HG02943 (cell line): ENCODE data around the gene MAD1L1.
"Not testable (repeated sequence)": the region's sequence is repeated elsewhere in the genome, so short reads cannot be mapped to it uniquely, and the experiment has no call there.

Source experiments
- ATAC-seq: cut with Tn5 transposase; IDR thresholded peaks from one replicate; pipeline ENCODE4 v1.9.1; 2021; ENCODE audit warnings: mild to moderate bottlenecking, low read depth, moderate library complexity; ENCODE audit not compliant: unreplicated experiment

MAD1L1 gene

DNA sequence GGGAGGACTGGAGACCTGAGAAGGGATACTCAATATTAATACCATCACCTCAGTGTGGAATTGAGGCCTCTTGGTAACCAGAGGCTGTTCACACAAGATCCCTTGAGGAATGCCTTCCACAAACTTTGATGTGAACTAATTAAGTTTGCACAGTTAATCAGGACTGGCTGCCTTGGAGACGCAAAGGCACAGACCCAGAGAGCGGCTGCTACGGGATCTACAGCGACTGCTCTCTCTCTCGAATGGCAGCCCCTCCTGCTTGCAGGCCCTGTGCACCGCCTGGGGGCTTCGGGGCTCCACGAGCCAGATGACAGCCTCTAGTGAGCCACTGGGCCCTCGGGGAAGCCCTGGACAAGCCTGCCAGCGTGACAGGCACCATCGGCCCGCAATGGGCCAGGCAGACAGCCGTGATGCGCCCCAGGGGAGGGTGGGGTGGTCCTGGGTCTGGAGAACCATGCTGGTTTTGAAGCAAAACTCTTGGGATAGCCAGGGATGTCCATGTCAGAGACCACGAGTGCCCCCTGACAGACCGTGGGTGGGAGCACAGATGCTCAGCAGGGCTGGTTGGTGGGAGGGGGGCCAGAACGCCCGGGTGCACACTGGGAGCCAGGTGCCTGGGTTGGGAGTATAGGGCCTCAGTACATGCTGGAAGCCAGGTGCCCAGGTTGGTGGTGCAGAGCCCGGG lies 367.0 kb downstream of the MAD1L1 start:
- no peak for ATAC-seq

DNA sequence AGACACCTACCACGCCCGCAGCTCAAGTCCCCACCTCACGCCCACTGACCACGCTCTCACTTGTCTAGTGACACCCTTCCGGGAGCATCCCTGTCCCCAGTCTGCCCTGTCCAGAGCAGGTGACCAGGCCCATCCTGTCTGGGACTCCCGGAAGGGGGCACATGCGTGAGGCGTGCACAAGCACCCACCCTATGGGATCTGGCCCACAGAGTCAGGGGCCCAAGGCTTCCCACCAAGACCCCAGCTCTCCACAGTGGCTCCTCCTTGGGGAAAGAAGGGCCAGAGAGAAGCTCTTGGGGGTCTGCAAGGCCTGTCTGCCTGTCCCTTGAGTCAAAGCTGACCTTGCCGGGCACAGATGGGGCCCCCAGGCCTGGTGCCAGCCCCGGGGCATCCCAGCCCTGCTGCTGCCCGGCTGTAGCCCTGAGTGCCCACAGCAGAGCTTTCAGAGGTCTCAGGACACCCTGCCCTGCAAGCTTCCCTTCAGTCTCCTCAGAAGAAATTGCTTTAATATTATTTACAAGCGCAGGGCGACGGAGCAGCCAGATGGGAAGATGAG lies 367.7 kb downstream of the MAD1L1 start:
- no peak for ATAC-seq

DNA sequence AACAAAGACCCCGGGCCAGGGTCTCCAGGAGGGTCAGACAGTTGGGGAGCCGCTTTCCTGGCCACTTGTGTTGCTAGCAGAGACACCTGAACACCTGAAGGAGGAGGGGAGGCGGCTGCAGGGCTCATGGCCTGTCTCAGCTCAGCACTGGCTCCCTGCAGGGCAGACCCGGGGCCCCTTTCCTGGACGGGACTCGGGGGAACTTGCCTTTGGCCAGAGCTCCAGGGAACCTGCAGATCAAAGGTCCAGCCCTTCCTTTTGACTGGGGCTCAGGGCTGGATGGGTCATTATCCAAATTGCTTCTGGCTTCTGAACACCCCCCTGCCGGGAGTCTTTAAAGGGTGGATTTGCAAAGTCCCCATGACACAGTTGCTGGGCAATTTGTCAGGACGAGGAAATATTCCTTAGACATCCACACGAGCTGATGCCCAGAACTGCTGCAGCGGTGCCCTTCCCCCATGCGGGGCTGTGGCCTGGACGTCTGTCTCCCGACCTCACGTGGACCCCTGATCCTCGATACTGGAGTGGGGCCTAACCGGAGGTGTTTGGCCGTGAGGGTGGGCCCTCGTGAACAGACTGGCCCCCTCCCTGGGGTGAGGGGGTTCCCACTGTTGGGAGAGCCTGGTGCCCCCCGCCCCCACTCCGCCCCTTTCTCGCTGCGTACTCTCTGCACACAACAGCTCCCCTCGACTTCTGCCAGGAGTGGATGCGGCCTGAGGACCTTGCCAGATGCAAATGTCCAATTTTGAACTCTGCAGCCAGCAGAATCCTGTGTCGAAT lies 368.4 kb downstream of the MAD1L1 start:
- no peak for ATAC-seq

DNA sequence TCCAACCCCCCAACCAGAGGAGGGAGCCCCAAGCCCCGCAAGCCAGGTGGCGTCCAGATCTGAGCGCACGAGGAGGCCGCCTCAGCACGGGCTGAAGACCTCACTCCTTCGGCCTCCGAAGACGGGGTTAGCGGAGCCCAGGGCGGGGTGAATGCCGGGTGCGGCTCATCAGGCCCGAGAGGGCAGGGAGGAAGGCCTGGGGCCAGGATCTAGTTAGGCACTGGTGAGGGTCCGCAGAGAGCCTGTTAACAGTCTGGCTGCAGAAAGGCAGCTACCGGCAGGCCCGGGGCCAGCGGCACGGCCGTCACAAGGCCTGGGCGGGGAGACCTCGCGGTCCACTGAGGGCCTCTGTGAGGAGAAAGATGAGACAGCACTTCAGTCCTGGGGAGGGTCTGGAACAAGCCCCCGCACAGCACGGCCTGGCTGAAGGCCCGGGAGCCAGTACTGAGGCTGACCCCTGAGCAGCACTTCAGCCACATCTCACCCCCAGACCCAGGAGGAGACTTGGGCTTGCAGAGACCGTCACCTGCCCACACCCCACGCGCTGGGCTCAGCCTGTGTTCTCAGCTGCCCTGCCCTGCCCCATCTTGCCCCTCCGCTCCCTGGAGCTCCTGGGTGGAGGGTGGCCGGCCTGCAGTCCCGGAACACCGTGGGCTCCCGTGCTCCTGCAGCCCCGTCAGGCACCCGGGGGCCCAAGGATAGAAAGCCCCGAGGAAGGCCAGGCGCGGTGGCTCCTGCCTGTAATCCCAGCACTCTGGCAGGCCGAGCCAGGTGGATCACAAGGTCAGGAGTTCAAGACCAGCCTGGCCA lies 369.4 kb downstream of the MAD1L1 start:
- ATAC-seq, result no peak

DNA sequence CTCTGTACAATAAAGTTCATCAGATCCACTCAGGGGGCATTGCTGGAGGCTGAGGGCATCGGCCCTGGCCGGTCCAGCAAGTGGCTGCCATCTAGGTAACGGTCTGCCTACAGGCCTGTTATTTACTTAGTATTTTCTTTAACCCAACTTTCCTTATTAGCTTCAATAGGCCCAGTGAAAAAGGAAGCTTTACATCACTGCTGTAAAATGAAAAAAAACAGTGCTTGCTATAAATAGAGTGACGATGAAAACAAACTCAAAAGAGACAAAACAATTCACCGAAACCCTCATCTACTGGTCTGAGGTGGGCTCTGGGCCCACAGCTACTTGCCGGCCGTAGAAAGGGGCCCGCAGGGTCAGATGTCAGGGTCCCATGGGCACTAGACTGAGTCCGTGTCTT lies 370.2 kb downstream of the MAD1L1 start:
- ATAC-seq, result no peak

DNA sequence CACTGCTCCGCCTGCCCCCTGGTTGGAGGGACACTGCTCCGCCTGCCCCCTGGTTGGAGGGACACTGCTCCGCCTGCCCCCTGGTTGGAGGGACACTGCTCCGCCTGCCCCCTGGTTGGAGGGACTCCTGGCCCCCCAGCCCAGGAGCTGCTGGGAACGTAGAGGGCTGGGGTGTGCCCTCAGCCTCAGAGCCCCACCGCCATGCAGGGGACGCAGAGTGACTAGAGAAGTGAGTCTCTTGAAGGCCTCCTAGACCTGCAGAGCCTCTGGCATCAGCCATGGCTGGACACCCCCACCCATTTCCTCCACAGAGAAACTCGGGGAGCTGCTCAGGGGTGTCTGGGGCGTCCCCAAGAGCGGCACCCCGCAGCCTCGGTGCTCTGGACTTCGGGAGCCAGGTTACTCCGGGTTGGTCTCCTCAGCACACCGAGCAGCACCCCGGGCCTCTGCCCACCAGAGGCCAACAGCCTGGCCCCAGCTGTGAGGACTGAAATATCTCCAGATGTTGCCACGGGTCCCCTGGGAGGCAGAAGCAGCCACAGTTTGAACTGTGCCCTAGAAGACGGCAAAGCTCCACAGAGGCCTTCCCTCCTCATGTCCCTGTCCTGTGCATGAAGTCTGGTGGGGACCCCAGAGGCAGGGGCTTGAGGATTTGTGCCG lies 370.8 kb downstream of the MAD1L1 start:
- ATAC-seq, result no peak

DNA sequence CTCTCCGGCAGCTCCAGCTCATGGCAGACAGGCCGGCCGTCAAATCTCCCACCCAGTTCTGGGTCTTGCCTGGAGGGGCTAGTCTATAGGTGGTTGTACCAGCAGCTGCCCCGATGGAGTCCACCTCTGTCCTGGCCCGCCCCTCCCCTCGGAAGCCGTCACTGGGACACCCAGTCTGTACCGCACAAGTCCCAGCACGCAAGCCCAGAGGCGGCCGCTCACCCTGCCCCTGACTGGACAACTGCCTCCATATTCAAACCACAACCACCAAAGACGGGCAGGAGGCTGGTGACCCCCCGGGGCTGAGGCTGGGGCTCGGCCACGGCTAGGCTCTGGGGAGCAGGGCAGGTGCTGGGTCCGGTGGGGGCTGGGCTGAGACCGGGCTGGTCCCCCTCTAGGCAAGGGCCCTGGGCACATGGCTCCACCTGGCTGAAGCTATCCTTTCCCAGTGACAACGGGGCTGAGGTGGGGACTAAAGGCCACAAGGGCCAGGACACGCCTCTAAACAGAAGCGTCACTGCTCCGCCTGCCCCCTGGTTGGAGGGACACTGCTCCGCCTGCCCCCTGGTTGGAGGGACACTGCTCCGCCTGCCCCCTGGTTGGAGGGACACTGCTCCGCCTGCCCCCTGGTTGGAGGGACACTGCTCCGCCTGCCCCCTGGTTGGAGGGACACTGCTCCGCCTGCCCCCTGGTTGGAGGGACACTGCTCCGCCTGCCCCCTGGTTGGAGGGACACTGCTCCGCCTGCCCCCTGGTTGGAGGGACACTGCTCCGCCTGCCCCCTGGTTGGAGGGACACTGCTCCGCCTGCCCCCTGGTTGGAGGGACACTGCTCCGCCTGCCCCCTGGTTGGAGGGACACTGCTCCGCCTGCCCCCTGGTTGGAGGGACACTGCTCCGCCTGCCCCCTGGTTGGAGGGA lies 371.6 kb downstream of the MAD1L1 start:
- not testable (repeated sequence) for ATAC-seq

DNA sequence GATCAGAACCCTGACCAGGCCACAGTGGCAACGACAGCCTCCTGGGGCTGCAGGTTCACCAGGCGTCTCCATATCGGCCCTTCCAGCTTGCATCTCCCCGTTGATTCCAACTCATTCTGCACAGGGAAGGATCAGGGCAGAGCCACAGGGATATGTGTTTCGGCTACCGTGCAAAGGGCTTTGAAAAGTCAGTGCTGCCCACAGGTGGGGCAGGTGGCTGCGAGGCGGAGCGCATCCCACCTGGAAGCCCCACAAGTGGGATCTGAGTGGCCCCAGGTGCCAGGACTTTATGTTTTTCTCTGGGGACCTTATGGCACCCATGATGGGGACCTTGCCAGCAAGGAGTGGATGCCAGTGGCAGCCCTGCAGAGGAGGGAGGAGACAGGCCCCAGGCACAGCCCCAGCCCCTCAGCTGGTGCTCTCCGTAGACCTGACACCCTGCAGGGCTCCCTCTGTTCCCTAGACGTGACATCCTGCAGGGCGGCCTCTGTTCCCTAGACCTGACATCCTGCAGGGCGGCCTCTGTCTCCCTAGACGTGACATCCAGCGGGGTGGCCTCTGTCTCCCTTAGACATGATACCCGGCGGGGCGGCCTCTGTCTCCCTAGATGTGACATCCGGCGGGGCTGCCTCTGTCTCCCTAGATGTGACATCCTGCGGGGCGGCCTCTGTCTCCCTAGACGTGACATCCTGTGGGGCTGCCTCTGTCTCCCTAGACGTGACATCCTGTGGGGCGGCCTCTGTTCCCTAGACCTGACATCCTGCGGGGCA lies 373.3 kb downstream of the MAD1L1 start:
- ATAC-seq, result no peak

DNA sequence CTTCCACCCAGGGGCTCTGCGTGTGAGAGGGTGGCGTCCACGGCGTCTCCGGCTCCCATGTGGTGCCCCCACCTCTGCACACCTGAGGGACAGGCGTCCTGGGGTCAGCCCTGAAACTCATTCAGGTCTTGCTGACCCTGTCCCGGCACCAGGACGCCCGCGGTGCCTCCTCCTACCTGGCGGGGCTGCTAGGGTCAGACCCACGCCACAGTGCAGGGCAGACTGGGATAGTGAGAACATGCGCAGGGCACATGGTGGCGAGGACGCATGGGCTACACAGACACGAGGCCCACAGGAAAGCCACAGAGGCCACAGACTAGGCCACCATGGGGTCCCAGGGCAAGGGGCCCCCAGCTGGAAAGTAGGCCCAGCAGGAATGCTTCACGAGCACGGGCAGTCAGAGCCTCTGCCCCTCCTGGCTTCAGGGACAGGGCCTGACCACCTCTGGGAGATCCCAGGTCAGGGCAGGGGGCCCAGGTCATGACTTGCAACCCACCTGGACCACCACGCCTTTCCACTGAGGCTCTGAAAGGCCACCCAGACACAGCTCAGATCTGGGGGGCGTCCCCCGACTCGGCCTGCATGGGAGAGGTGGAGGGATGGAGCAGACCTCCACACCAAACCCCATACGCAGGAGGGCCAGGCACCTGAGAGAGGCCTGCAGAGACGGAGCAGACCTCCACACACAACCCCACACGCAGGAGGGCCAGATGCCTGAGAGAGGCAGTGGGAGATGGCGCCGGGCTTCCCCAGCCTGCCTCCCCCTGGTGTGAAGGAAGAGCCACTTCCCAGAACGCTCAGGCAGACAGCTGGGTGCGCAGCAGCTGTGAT lies 374.1 kb downstream of the MAD1L1 start:
- no peak for ATAC-seq

DNA sequence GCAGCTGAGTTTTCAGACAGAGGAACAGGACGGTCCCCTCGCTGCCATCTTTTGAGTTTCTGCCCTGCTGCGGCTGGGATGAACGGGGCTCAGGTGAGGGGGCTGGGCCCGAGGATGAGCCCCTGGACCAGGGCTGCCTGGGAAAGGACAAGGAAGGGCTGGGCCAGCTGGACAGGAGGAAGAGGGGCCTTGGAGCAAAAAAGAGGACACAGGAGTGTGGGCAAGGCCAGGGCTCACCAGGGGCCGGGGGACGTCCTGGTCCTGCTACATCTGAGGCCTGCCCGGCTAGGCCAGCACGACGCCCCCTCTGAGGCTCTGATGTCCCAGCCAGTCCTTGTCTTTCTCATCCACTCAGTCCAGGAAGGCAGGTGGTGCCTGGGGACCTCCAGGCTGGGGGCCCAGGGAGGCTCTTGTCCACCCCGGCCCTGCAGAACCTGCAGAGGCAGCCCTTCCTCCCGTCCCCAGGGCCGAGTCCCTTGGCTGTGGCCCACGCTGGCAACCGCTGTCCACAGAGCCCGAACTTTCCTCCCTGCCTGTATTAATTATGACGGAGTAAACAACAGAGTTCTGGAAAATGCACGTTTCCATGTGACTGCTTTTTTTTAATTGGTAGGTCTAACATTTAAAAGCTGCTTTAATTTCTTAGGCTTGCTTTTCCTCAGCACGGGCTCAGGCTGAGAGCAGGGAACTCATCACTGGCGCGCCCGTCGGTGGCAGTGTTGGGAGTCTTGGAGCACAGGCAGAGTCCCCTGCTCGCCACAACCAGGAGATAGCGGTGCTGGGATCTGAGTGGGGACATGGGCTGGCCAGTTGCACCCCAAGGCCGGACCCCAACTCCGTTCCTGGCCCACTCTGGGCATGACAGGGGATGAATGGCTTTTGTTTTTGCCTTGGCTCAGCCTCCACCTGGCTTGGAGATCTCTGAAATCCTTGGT lies 375.0 kb downstream of the MAD1L1 start:
- ATAC-seq, result no peak

DNA sequence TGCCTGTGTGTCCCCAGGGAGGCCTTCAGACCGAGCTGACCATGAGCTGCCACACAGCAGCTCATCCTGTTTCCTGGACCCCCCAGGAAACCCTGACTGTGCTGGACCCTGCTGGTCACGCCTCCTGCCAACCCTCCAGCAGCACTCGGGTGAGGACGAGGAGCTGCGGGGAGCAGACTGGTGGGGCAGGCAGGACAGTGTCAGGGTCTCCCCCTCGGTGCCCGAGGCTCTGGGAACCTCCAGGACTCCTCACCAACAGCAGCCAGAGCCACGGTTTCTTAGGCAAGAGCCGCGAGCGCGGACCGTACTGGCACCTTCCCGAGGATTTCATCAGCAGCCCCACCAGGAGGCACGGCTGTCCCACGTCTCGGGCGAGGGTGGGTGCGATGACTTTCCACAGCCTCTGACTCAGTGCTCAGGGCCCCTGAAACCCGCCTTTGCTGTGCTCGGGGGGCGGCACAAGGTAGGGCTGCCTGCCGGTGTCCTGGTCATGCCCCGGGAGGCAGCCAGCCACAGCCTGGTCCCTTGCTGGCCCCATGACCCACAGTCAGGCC lies 375.8 kb downstream of the MAD1L1 start:
- ATAC-seq, result no peak

DNA sequence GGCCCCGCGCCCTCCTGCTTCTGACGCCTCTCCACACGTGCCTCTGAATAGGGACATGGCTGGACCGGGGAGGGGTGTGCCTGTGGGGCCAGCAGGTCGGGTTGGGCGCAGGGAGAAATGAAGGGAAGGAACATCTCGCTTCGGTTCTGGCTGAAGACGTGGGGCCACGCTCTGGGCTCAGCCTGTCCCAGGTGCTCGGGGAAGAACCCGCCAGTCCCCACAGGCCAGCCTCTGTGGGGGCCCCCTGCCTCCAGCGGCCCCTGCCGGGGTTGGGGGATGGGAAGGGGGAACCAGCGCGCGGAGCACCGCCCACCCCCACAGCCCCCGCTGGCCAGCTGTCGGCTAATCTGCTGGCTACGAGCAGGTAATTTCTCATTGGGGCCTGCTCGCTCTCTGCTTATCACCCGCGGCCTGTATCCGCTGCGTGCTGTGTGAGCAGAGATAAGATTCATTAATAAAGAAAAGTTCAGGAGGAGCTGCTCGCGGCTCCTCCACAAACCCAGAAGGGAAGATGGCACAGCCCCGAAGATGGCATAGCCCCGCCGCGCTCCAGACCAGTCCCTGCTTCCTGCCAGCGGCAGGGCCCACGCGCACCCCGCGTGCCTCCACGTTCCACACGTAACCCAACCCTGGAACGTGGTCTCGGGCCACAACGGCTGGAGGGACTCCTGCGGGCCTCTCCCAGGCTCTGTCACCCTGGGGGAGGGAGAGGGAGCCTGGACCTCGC lies 376.4 kb downstream of the MAD1L1 start:
- ATAC-seq, result no peak

DNA sequence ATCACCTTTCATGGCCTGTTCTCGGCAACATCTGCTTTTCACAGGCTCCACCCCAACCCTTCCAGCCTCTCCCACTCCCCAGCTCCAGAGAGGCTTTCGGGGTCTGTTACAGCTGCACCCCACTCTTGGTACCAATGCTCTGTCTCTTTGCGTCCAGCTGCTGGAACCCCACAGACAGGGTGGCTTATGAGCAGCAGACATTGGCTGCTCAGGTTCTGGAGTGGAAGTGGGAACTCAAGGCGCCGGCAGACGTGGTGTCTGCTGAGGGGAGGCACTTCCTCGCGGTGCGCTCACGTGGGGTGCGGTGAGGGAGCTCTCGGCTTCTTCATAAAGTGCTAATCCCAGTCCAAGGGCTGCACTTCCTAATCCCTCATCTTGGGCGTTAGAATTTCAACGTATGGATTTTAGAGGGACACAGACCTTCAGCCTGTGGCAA lies 377.0 kb downstream of the MAD1L1 start:
- ATAC-seq, result no peak

DNA sequence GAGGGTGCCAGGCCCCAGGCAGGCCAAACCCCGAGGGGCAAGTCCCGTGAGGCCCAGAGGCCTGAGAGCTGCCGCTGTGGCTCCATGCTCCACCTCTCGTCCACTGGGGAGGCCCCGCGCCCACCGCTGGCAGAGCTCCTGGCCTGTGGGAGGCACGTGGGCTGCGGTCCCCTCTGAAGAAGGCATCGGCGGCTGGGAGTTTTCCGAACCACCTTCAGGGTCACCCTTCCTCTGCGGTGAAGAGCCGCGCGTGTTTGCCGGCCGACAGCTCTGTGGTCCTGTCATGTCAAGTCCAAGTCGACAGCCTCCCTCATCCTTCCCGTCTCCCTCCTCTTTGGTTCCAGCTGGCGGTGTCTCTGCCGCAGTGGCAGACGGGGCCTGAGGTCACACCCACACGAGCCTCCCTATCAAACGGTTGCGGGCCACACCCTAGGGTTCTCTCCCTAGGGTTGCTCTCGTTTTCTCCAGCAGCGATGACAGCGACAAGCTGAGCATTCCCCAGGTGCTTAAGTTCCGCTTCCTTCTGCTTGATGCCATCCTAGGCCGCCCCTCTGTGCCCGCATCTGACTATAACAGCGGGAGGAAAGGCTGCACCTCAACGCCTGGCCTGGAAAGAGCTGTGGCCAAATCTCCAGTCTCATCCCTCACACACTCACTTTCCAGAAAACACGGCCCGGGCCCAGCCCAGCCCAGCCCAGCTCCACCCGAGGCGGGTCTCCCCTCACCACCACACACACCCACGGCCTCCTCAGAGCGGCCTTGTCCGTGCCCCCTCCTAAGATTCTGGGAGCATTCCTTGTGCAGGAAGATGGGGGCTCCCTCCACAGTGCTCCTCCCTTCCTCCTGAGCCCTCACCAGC lies 377.6 kb downstream of the MAD1L1 start:
- no peak for ATAC-seq
